H1 (cell line): Measurements from ENCODE around the gene SLC16A2. TPM values are rescaled to one million over a fixed set of nuclear protein-coding genes. Genes with fewer than 3 reads are reported as not detected.

Experiments
- CEBPB ChIP-seq: IDR thresholded peaks from 2 replicates; pipeline ENCODE4 v1.6.1; 2012; ENCODE audit warnings: low read depth, low read length
- HDAC6 ChIP-seq: IDR thresholded peaks from one replicate; pipeline ENCODE4 v1.7.1; 2012; ENCODE audit warnings: low read depth, mild to moderate bottlenecking, inconsistent platforms, low read length, moderate library complexity
- polyA plus RNA-seq, 7 experiments: library from polyadenylated mRNA; depleted of rRNA in 3 of 7; stranded (reverse) in 5 of 7; unstranded in 2 of 7; fragments of >200 nt in 5 of 7; fragments of 200-250 nt in 2 of 7; gene quantifications; 1 replicate in 5 of 7; 2 replicates in 1 of 7; 4 replicates in 1 of 7; pipeline versions ENCODE4 v1.2.1 to v1.2.3, GENCODE V29; 2011 to 2013; ENCODE audit warnings: missing spikeins in 2 of 7, mixed read lengths in 2 of 7
- total RNA-seq: library from RNA; stranded (reverse); fragmentation: NEBNext Ultra II Directional; extraction: Animal tissue kit (Norgen Biotek cat#: 25700); gene quantifications from 2 replicates; pipeline ENCODE4 v1.2.1, GENCODE V29; 2021

Gene SLC16A2
- total and polyA plus RNA-seq, 2 of the 8 experiments (the other 6 are each of a cell fraction or from before 2014, with no cell fraction given), result 24.4 to 32.2 TPM

GRCh38 chrX:74490247-74490646 is 69.0 kb downstream of the SLC16A2 start (continued):
- no peak for TF ChIP-seq CEBPB
- no peak for TF ChIP-seq HDAC6
